ENCODE results near the gene PRR12.

Gene PRR12

DNA sequence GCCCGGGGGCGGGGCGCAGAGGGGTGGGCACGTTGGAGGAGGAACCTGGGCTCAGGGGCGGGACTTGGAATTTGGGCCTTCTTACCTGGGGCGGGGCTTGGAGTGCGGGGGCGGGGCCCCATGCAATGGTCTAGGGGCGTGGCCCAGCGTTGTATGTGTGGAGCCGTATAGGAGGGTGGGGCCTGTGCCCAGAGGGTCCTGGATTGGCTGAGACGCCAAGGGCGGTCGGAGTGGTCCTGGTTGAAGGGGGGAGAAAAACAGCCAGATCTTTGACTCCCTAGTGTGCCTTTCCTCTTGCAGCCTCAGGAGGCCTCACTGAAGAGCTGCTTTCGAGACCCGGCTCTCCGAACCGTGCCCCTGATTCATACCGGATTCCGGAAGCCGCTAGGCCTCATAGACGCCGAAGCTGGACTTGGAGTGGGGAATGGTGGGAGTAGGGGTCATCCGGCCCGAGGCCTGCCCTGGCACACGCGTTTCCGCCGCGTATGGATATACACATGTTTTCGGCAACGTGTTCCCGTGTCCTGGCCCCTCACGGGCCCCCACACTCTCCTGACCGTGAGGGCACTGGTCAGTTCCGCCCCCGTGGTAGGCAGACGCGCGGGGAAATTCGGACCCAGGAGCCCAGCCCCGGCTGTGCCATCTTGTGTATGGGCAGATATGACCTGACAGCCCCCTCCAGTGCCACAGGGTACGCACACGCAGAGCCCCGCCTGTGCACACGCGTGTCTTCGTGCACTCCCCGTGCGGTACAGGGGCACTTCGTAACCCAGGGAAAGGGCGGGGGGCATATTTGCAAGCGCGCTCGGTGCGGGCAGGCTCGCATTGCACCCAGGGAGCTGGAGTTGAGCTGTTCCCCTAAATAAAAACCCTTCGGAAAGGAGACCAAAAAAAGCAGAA is 661 bp upstream of the PRR12 start:
- Histone ChIP-seq H3K27ac (ENCODE audit: low read length) (peak overlapping the region; percentile 88), H3K4me1 (ENCODE audit: low read length) (peaks cover 18% of the 10 kb centered on the region), H4K20me1 (ENCODE audit: insufficient read depth, low read length) (no peaks in the 10 kb centered on the region), H3F3A (ENCODE audit: insufficient read depth, low read length) (peaks cover 31% of the 10 kb centered on the region), H3K79me2 (ENCODE audit: low read length) (peaks cover 35% of the 10 kb centered on the region), H2AFZ (ENCODE audit: low read length) (peak overlapping the region; percentile 76), H3K36me3 (replicated peaks; ENCODE audit: insufficient read depth, low read length) (no peaks in the 10 kb centered on the region), H3K27me3 (replicated peaks; ENCODE audit: insufficient read depth, low read length) (no peaks in the 10 kb centered on the region), H3K4me3 (ENCODE audit: low read length) (peak overlapping the region; percentile 93), H3K4me2 (ENCODE audit: low read depth, low read length) (peak overlapping the region; percentile 100), H3K9me3 (replicated peaks; ENCODE audit: insufficient read depth, low read length) (no peaks in the 10 kb centered on the region), H3K9ac (ENCODE audit: low read length) (peak overlapping the region; percentile 90), H3K9me2 (replicated peaks; ENCODE audit: insufficient read depth, low read length) (no peaks in the 10 kb centered on the region)
- TF ChIP-seq, protein P1, sequence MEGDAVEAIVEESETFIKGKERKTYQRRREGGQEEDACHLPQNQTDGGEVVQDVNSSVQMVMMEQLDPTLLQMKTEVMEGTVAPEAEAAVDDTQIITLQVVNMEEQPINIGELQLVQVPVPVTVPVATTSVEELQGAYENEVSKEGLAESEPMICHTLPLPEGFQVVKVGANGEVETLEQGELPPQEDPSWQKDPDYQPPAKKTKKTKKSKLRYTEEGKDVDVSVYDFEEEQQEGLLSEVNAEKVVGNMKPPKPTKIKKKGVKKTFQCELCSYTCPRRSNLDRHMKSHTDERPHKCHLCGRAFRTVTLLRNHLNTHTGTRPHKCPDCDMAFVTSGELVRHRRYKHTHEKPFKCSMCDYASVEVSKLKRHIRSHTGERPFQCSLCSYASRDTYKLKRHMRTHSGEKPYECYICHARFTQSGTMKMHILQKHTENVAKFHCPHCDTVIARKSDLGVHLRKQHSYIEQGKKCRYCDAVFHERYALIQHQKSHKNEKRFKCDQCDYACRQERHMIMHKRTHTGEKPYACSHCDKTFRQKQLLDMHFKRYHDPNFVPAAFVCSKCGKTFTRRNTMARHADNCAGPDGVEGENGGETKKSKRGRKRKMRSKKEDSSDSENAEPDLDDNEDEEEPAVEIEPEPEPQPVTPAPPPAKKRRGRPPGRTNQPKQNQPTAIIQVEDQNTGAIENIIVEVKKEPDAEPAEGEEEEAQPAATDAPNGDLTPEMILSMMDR (IDR thresholded peaks at IDR 0.05; ENCODE audit: low read length), result no peak
- TF ChIP-seq EZH2 (optimal IDR thresholded peaks at IDR 0.05; ENCODE audit: low read depth, low read length) (no peak), EZH2phosphoT487 (IDR thresholded peaks at IDR 0.05; ENCODE audit: low read length) (no peak)
- DNase-seq, result peak; percentile 97

DNA sequence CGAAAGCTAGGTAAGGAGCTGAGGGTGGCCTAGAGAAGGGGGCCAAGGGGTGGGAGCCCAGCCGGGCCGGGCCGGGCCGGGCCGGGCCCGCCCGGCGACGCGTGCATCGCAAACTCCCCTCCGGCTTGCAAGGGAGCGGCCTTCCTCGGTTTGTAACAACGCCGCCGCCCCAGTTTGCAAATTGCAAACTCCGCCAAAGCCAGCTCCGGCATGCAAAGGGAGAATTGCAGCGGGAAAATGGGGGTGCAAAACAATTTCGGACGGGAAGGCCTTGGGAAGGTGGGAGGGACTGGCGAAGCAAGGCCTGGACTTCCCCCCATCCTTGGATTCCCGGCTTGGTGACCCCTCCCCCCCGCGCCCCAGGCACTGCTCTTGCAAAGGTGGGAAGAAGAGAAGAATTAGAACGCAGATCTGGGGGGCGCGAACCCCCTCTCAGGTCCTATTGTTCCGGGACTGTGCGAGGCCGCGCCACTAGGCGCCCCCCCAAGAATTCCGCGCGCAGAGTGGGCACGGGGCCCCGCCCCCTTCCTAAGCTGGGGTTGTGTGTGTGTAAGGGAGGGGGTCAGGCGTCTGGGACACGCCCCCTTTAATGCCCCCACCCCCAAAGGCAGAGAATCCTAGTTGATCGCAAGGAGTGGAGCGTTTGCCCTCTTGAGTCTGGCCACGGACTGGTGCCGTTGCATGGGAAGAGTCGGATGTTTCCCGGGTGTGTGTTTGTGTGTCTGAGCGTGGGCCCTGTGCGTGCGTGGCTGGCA is 926 bp downstream of the PRR12 start:
- Histone ChIP-seq H3K27me3 (replicated peaks; ENCODE audit: insufficient read depth, low read length) (no peaks in the 10 kb centered on the region), H3F3A (ENCODE audit: insufficient read depth, low read length) (peaks cover 31% of the 10 kb centered on the region), H3K9ac (ENCODE audit: low read length) (peak overlapping the region; percentile 76), H3K4me3 (ENCODE audit: low read length) (peak overlapping the region; percentile 94), H3K9me3 (replicated peaks; ENCODE audit: insufficient read depth, low read length) (no peaks in the 10 kb centered on the region), H4K20me1 (ENCODE audit: insufficient read depth, low read length) (no peaks in the 10 kb centered on the region), H3K9me2 (replicated peaks; ENCODE audit: insufficient read depth, low read length) (no peaks in the 10 kb centered on the region), H3K36me3 (replicated peaks; ENCODE audit: insufficient read depth, low read length) (no peaks in the 10 kb centered on the region), H2AFZ (ENCODE audit: low read length) (peak overlapping the region; percentile 16; the same call in 1 of the 2 replicates), H3K27ac (ENCODE audit: low read length) (peak overlapping the region; percentile 57; the same call in 1 of the 2 replicates), H3K4me2 (ENCODE audit: low read depth, low read length) (peak overlapping the region; percentile 95), H3K4me1 (ENCODE audit: low read length) (peaks cover 18% of the 10 kb centered on the region), H3K79me2 (ENCODE audit: low read length) (peaks cover 49% of the 10 kb centered on the region)
- peak; percentile 45 for DNase-seq
- TF ChIP-seq, protein P1 (IDR thresholded peaks at IDR 0.05; ENCODE audit: low read length), result no peak
- TF ChIP-seq EZH2phosphoT487 (IDR thresholded peaks at IDR 0.05; ENCODE audit: low read length), result no peak
- TF ChIP-seq EZH2 (optimal IDR thresholded peaks at IDR 0.05; ENCODE audit: low read depth, low read length), result no peak

DNA sequence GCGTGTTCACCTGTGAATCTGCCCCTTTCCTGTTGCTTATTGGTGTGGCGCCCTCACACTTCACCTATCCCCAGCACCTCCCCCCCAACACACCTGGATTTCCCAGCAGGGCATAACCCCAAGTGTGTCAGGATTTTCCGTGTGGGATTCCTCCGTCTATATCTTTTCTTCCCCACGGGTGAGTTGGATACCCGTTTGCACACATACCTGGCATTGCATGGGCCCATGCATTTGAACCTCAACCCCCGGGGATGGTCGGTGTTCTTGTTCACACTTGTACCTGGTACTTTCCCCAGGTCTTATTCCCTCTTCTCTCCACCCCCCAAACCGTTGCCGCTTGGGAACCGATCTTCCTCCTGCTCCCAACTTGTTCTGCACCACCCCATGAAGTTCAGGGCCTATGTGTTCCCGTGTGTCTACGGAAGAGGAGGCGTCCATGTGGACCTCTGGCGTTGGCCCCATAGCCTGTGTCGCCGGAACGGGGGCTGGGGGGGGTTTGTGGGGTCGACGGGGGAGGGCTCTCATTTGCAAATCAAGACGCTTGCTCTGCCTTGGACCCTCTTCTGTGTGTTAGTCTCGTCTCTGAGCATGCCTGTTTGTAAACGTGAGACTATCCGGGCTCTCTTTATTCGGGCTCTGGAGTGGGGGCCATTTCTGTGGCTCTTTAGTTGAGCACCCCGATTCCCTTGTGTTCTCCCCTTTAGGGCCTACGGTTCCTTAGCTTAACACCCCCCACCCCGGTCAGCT is 1.7 kb downstream of the PRR12 start:
- Histone ChIP-seq H3K4me3 (ENCODE audit: low read length) (peak overlapping the region; percentile 94), H3K9ac (ENCODE audit: low read length) (peak overlapping the region; percentile 76; the same call in 1 of the 2 replicates), H3K27me3 (replicated peaks; ENCODE audit: insufficient read depth, low read length) (no peaks in the 10 kb centered on the region), H3K36me3 (replicated peaks; ENCODE audit: insufficient read depth, low read length) (no peaks in the 10 kb centered on the region), H3K27ac (ENCODE audit: low read length) (peak overlapping the region; percentile 57; the same call in 1 of the 2 replicates), H3K9me3 (replicated peaks; ENCODE audit: insufficient read depth, low read length) (no peaks in the 10 kb centered on the region), H3F3A (ENCODE audit: insufficient read depth, low read length) (peaks cover 31% of the 10 kb centered on the region), H2AFZ (ENCODE audit: low read length) (no peak overlapping the region), H4K20me1 (ENCODE audit: insufficient read depth, low read length) (no peaks in the 10 kb centered on the region), H3K4me2 (ENCODE audit: low read depth, low read length) (peak overlapping the region; percentile 95), H3K9me2 (replicated peaks; ENCODE audit: insufficient read depth, low read length) (no peaks in the 10 kb centered on the region), H3K79me2 (ENCODE audit: low read length) (peaks cover 51% of the 10 kb centered on the region), H3K4me1 (ENCODE audit: low read length) (peaks cover 18% of the 10 kb centered on the region)
- TF ChIP-seq, protein P1 (IDR thresholded peaks at IDR 0.05; ENCODE audit: low read length), result no peak
- no peak for TF ChIP-seq EZH2 (optimal IDR thresholded peaks at IDR 0.05; ENCODE audit: low read depth, low read length)
- no peak for TF ChIP-seq EZH2phosphoT487 (IDR thresholded peaks at IDR 0.05; ENCODE audit: low read length)
- no peak for DNase-seq
